HepG2 (cell line): Measurements from ENCODE around the gene GNGT2. TPM values are rescaled to one million over a fixed set of nuclear protein-coding genes. Genes with fewer than 3 reads are reported as not detected.
A peak's percentile ranks its signal among the peaks of the same experiment; 100 is the strongest.

Experiments
- BORCS8-MEF2B ChIP-seq: sonication (generic); formaldehyde crosslinking; IDR thresholded peaks from 2 replicates; pipeline ENCODE4 v1.8.0; 2022; ENCODE audit warnings: mild to moderate bottlenecking, missing genetic modification reagents
- ETS1 ChIP-seq: sonication (generic); formaldehyde crosslinking; IDR thresholded peaks from 2 replicates; pipeline ENCODE4 v1.4.0; 2020; ENCODE audit warnings: missing genetic modification reagents
- GPN1 ChIP-seq: sonication (generic); formaldehyde crosslinking; IDR thresholded peaks from 2 replicates; pipeline ENCODE4 v1.5.1; 2020; ENCODE audit warnings: missing genetic modification reagents, borderline replicate concordance
- HDAC1 ChIP-seq: sonication (generic); formaldehyde crosslinking; IDR thresholded peaks from 2 replicates; pipeline ENCODE4 v1.5.1; 2020; ENCODE audit warnings: mild to moderate bottlenecking, missing genetic modification reagents
- HDAC6 ChIP-seq: fragments of 200-600 bp; sonication (generic); IDR thresholded peaks from 2 replicates; pipeline ENCODE4 v1.7.0; 2017; ENCODE audit warnings: mild to moderate bottlenecking, antibody characterized with exemption, low read length, low read depth
- HNRNPUL1 ChIP-seq: fragments of 200-400 bp; formaldehyde crosslinking; IDR thresholded peaks from 2 replicates; pipeline ENCODE4 v1.6.1; 2017; ENCODE audit warnings: low read depth, mild to moderate bottlenecking, low read length, moderate library complexity
- KLF9 ChIP-seq: IDR thresholded peaks from 2 replicates; pipeline ENCODE4 v1.6.1; 2016; ENCODE audit warnings: low read depth
- NCOA5 ChIP-seq: sonication (generic); formaldehyde crosslinking; IDR thresholded peaks from 2 replicates; pipeline ENCODE4 v1.4.0; 2020; ENCODE audit warnings: missing genetic modification reagents
- NR2F1 ChIP-seq, 2 experiments: fragments of 450-650 bp in 1 of 2; formaldehyde crosslinking in 1 of 2; IDR thresholded peaks; 2 replicates each; pipeline versions ENCODE4 v1.5.0 to v1.6.1; 2016 to 2020; ENCODE audit warnings: mild to moderate bottlenecking in 1 of 2, missing compliant biosample characterization in 1 of 2, missing genetic modification reagents in 1 of 2, moderate library complexity in 1 of 2
- POGZ ChIP-seq: sonication (generic); formaldehyde crosslinking; IDR thresholded peaks from 2 replicates; pipeline ENCODE4 v1.4.0; 2020; ENCODE audit warnings: mild to moderate bottlenecking, missing genetic modification reagents
- POLR2A ChIP-seq, 2 experiments: IDR thresholded peaks; 2 replicates each; pipeline ENCODE4 v1.6.1; 2011; ENCODE audit warnings: low read depth in 2 of 2, low read length in 2 of 2, mild to moderate bottlenecking in 1 of 2, moderate library complexity in 1 of 2; ENCODE audit not compliant: insufficient read depth in 1 of 2
- POLR2AphosphoS2 ChIP-seq: IDR thresholded peaks from 2 replicates; pipeline ENCODE4 v1.6.1; 2011; ENCODE audit warnings: low read depth, low read length, improper control_type of control experiment
- SALL1 ChIP-seq: sonication (generic); formaldehyde crosslinking; IDR thresholded peaks from 2 replicates; pipeline ENCODE4 v1.8.0; 2022; ENCODE audit warnings: mild to moderate bottlenecking, missing genetic modification reagents
- SALL2 ChIP-seq: sonication (generic); formaldehyde crosslinking; IDR thresholded peaks from 2 replicates; pipeline ENCODE4 v1.8.1; 2023; ENCODE audit warnings: mild to moderate bottlenecking, missing genetic modification reagents, inconsistent platforms
- SUZ12 ChIP-seq: fragments of 150-350 bp; IDR thresholded peaks from 2 replicates; pipeline ENCODE4 v1.6.1; 2014; ENCODE audit warnings: low read depth, low read length
- TEAD2 ChIP-seq: sonication (generic); formaldehyde crosslinking; IDR thresholded peaks from 2 replicates; pipeline ENCODE4 v1.9.0; 2021; ENCODE audit warnings: missing genetic modification reagents
- U2AF1 ChIP-seq: fragments of 200-400 bp; formaldehyde crosslinking; optimal IDR thresholded peaks from 2 replicates; pipeline ENCODE3; 2017; ENCODE audit warnings: mild to moderate bottlenecking, low read depth, low read length
- XBP1 ChIP-seq: sonication (generic); formaldehyde crosslinking; IDR thresholded peaks from 2 replicates; pipeline ENCODE4 v1.5.0; 2020; ENCODE audit warnings: missing genetic modification reagents
- ZFY ChIP-seq: sonication (generic); formaldehyde crosslinking; IDR thresholded peaks from 2 replicates; pipeline ENCODE4 v1.4.0; 2020; ENCODE audit warnings: missing genetic modification reagents
- ZKSCAN5 ChIP-seq: sonication (generic); formaldehyde crosslinking; IDR thresholded peaks from 2 replicates; pipeline ENCODE4 v1.5.1; 2020; ENCODE audit warnings: mild to moderate bottlenecking, missing genetic modification reagents
- ZNF24 ChIP-seq: fragments of 450-650 bp; IDR thresholded peaks from 2 replicates; pipeline ENCODE4 v1.6.1; 2017; ENCODE audit warnings: antibody characterized with exemption, mild to moderate bottlenecking
- ZNF30 ChIP-seq: sonication (generic); formaldehyde crosslinking; IDR thresholded peaks from 2 replicates; pipeline ENCODE4 v1.5.0; 2020; ENCODE audit warnings: mild to moderate bottlenecking, missing genetic modification reagents
- ZNF430 ChIP-seq: sonication (generic); formaldehyde crosslinking; IDR thresholded peaks from 2 replicates; pipeline ENCODE4 v1.9.0; 2021; ENCODE audit warnings: mild to moderate bottlenecking, missing genetic modification reagents
- ZNF549 ChIP-seq: sonication (generic); formaldehyde crosslinking; IDR thresholded peaks from 2 replicates; pipeline ENCODE4 v1.5.0; 2020; ENCODE audit warnings: missing genetic modification reagents
- ZNF589 ChIP-seq: sonication (generic); formaldehyde crosslinking; conservative IDR thresholded peaks from 2 replicates; pipeline ENCODE4 v1.8.0; 2022; ENCODE audit warnings: mild to moderate bottlenecking, moderate library complexity, missing genetic modification reagents
- polyA plus RNA-seq, 8 experiments: library from polyadenylated mRNA; depleted of rRNA in 3 of 8; stranded (reverse) in 7 of 8; unstranded in 1 of 8; fragments of >200 nt; fragmentation: Illumina TruSeq in 4 of 8; extraction: Trizol in 4 of 8; gene quantifications; 2 replicates each; pipeline versions ENCODE4 v1.2.1 to v1.2.3, GENCODE V29; 2011 to 2016; ENCODE audit warnings: low read depth in 4 of 8, missing spikeins in 1 of 8, mixed read lengths in 1 of 8; ENCODE audit not compliant: insufficient read depth in 1 of 8
- total RNA-seq, 5 experiments: library from RNA; depleted of rRNA; stranded (reverse); fragments of >200 nt; fragmentation: Illumina TruSeq; extraction: Trizol; gene quantifications; 2 replicates each; pipeline ENCODE4 v1.2.3, GENCODE V29; 2016; ENCODE audit warnings: low read depth in 1 of 5
- TF ChIP-seq, protein P1 (sequence below): sonication (generic); formaldehyde crosslinking; IDR thresholded peaks from 2 replicates; pipeline ENCODE4 v1.5.0; 2020; ENCODE audit warnings: missing genetic modification reagents, mild to moderate bottlenecking, borderline replicate concordance
- TF ChIP-seq, protein P2 (sequence below): IDR thresholded peaks from 2 replicates; pipeline ENCODE4 v1.6.1; 2018; ENCODE audit warnings: missing genetic modification reagents
- TF ChIP-seq, protein P3 (sequence below): IDR thresholded peaks from 2 replicates; pipeline ENCODE4 v1.6.1; 2016; ENCODE audit warnings: missing genetic modification reagents, missing compliant biosample characterization

GNGT2 gene
- total and polyA plus RNA-seq, 2 of the 13 experiments (the other 11 are each of a cell fraction or from before 2014, with no cell fraction given) = not detected

GRCh38 chr17:49191917-49192741 lies 18.2 kb downstream of the GNGT2 start (continued):
- no peak for TF ChIP-seq KLF9 (CRISPR knock-in tag)
- TF ChIP-seq ZKSCAN5 (CRISPR knock-in tag) = no peak
- TF ChIP-seq ZNF430 (CRISPR knock-in tag) = peak; percentile 75
- peak; percentile 42; the same call in 1 of the 2 replicates for TF ChIP-seq ZNF589 (CRISPR knock-in tag)
- peak; percentile 91; the same call in 1 of the 2 replicates for TF ChIP-seq ZNF549 (CRISPR knock-in tag)
- no peak for TF ChIP-seq NCOA5 (CRISPR knock-in tag)
- TF ChIP-seq U2AF1 = peak; percentile 79
- no peak for TF ChIP-seq HDAC6
- peak; percentile 50 for TF ChIP-seq SALL1 (CRISPR knock-in tag)
- peak; percentile 70 for TF ChIP-seq HDAC1 (CRISPR knock-in tag)
- TF ChIP-seq ZNF24 = peak; percentile 99
- TF ChIP-seq, protein P1, sequence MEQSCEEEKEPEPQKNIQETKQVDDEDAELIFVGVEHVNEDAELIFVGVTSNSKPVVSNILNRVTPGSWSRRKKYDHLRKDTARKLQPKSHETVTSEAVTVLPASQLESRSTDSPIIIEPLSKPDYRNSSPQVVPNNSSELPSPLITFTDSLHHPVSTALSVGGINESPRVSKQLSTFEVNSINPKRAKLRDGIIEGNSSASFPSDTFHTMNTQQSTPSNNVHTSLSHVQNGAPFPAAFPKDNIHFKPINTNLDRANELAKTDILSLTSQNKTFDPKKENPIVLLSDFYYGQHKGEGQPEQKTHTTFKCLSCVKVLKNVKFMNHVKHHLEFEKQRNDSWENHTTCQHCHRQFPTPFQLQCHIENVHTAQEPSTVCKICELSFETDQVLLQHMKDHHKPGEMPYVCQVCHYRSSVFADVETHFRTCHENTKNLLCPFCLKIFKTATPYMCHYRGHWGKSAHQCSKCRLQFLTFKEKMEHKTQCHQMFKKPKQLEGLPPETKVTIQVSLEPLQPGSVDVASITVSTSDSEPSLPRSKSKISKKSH (CRISPR knock-in tag) = 0 out of 2 replicates have a peak, but pooled peaks have one; percentile 35
- TF ChIP-seq, protein P2, sequence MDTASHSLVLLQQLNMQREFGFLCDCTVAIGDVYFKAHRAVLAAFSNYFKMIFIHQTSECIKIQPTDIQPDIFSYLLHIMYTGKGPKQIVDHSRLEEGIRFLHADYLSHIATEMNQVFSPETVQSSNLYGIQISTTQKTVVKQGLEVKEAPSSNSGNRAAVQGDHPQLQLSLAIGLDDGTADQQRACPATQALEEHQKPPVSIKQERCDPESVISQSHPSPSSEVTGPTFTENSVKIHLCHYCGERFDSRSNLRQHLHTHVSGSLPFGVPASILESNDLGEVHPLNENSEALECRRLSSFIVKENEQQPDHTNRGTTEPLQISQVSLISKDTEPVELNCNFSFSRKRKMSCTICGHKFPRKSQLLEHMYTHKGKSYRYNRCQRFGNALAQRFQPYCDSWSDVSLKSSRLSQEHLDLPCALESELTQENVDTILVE = peak; percentile 87
- TF ChIP-seq, protein P3, sequence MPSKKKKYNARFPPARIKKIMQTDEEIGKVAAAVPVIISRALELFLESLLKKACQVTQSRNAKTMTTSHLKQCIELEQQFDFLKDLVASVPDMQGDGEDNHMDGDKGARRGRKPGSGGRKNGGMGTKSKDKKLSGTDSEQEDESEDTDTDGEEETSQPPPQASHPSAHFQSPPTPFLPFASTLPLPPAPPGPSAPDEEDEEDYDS (CRISPR knock-in tag) = peak; percentile 49
- TF ChIP-seq POGZ = no peak
- TF ChIP-seq SUZ12 = 0 out of 2 replicates have a peak, but pooled peaks have one; percentile 5
- TF ChIP-seq POLR2AphosphoS2 = no peak
- peak; percentile 92 for TF ChIP-seq SALL2 (CRISPR knock-in tag)
- peak; percentile 73 for TF ChIP-seq ETS1 (CRISPR knock-in tag)
- no peak for TF ChIP-seq GPN1 (CRISPR knock-in tag)
- TF ChIP-seq TEAD2 = peak; percentile 67; the same call in 1 of the 2 replicates
- TF ChIP-seq POLR2A (IDR thresholded peaks at IDR 0.05; ENCODE audit: insufficient read depth in 1 of 2, low read depth in 2 of 2, low read length in 2 of 2) = peak in 1 of 2 experiments; percentile 57; a peak in 3 of 4 replicates
- no peak for TF ChIP-seq HNRNPUL1
- TF ChIP-seq ZFY (CRISPR knock-in tag) = peak; percentile 80
- TF ChIP-seq BORCS8-MEF2B (CRISPR knock-in tag) = peak; percentile 99
- peak; percentile 76 for TF ChIP-seq XBP1 (CRISPR knock-in tag)
- no peak; a peak in 1 of 4 replicates for TF ChIP-seq NR2F1 (CRISPR knock-in tag; IDR thresholded peaks at IDR 0.05)
- 0 out of 2 replicates have a peak, but pooled peaks have one; percentile 83 for TF ChIP-seq ZNF30 (CRISPR knock-in tag)
